ENCODE measurements around the gene TNFRSF21.

DNA sequence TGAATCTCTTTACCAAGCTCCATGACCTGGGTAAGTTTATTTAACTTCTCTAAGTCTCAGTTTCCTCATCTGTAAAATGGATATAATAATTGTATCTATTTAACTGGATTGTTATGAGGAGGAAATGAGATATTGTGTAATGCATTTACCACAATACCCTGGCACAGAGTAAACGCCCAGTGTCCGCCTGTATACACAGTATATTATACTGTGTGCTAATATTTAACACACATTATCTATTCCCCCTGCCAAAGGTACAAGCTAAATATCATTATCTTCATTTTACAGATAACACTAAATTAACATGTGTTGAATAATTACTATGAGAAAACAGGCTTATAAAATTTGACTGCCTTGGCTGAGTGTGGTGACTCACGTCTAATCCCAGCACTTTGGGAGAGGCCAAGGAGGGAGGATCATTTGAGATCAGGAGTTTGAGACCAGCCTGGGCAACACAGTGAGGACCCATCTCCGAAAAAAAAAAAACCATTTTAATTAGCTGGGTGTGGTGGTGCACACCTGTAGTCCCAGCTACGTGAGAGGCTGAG is 38.7 kb upstream of the TNFRSF21 start:
- no peak for TF ChIP-seq POLR2A (IDR thresholded peaks at IDR 0.05)
- TF ChIP-seq, protein P1, sequence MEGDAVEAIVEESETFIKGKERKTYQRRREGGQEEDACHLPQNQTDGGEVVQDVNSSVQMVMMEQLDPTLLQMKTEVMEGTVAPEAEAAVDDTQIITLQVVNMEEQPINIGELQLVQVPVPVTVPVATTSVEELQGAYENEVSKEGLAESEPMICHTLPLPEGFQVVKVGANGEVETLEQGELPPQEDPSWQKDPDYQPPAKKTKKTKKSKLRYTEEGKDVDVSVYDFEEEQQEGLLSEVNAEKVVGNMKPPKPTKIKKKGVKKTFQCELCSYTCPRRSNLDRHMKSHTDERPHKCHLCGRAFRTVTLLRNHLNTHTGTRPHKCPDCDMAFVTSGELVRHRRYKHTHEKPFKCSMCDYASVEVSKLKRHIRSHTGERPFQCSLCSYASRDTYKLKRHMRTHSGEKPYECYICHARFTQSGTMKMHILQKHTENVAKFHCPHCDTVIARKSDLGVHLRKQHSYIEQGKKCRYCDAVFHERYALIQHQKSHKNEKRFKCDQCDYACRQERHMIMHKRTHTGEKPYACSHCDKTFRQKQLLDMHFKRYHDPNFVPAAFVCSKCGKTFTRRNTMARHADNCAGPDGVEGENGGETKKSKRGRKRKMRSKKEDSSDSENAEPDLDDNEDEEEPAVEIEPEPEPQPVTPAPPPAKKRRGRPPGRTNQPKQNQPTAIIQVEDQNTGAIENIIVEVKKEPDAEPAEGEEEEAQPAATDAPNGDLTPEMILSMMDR (IDR thresholded peaks at IDR 0.05) = no peak

Data from esophagus squamous epithelium (tissue), 4 donors.